ENCODE measurements around the gene CCDC152. TPM values are rescaled to one million over a fixed set of nuclear protein-coding genes. Genes with fewer than 3 reads are reported as not detected.

Gene CCDC152
- total RNA-seq, 1 donor from 2014 or later = 1.2 TPM

GRCh38 chr5:42718591-42718990 is 38.0 kb upstream of the CCDC152 start:
- H3K36me3 ChIP-seq (ENCODE audit: insufficient read depth, low read length) = no peaks in the 10 kb centered on the region
- H4K20me1 ChIP-seq (ENCODE audit: insufficient read depth, low read length) = no peaks in the 10 kb centered on the region
- no peaks in the 10 kb centered on the region for H3K9me3 Mint-ChIP-seq (ENCODE audit: unreplicated experiment)
- no peak overlapping the region for H2AFZ ChIP-seq (ENCODE audit: low read depth, low read length)
- H3K4me3 ChIP-seq (ENCODE audit: insufficient read depth, low read depth, low read length) = no peak overlapping the region
- no peak overlapping the region for H3K4me3 Mint-ChIP-seq (ENCODE audit: unreplicated experiment)
- no peaks in the 10 kb centered on the region for H3K27me3 Mint-ChIP-seq (ENCODE audit: low read depth, unreplicated experiment)
- H3K79me2 ChIP-seq (ENCODE audit: insufficient read depth, low read length) = no peaks in the 10 kb centered on the region
- H3K9me3 ChIP-seq (ENCODE audit: insufficient read depth, low read depth, low read length) = no peaks in the 10 kb centered on the region
- peak overlapping the region; percentile 35 for H3K27ac Mint-ChIP-seq (ENCODE audit: unreplicated experiment)
- peaks cover 9% of the 10 kb centered on the region for H3K27me3 ChIP-seq (ENCODE audit: insufficient read depth, low read length)
- H3K4me2 ChIP-seq (ENCODE audit: low read length) = peak overlapping the region; percentile 38
- DNase-seq (ENCODE audit: low read depth) (peak; percentile 56), FAIRE-seq (no peak)
- H3K4me1 ChIP-seq (ENCODE audit: insufficient read depth, low read length) = peaks cover 7% of the 10 kb centered on the region
- H3K27ac ChIP-seq (ENCODE audit: low read depth, low read length) = no peak overlapping the region
- peaks cover 7% of the 10 kb centered on the region for H3K4me1 Mint-ChIP-seq (ENCODE audit: low read depth, unreplicated experiment)
- H3K36me3 Mint-ChIP-seq (ENCODE audit: low read depth, unreplicated experiment) = no peaks in the 10 kb centered on the region
- H3K9ac ChIP-seq (ENCODE audit: low read length) = no peak overlapping the region
- TF ChIP-seq EZH2 (IDR thresholded peaks at IDR 0.05; ENCODE audit: insufficient read depth, low read length) (no peak), CTCF (IDR thresholded peaks at IDR 0.05; ENCODE audit: insufficient read depth, low read depth, low read length) (no peak)

GRCh38 chr5:42719034-42719433 is 37.6 kb upstream of the CCDC152 start:
- Mint-ChIP-seq H3K4me1 (ENCODE audit: low read depth, unreplicated experiment) (peaks cover 7% of the 10 kb centered on the region), H3K36me3 (ENCODE audit: low read depth, unreplicated experiment) (no peaks in the 10 kb centered on the region), H3K27me3 (ENCODE audit: low read depth, unreplicated experiment) (no peaks in the 10 kb centered on the region), H3K9me3 (ENCODE audit: unreplicated experiment) (no peaks in the 10 kb centered on the region), H3K27ac (ENCODE audit: unreplicated experiment) (no peak overlapping the region), H3K4me3 (ENCODE audit: unreplicated experiment) (no peak overlapping the region)
- Histone ChIP-seq H3K27me3 (ENCODE audit: insufficient read depth, low read length) (peaks cover 10% of the 10 kb centered on the region), H3K79me2 (ENCODE audit: insufficient read depth, low read length) (no peaks in the 10 kb centered on the region), H3K9ac (ENCODE audit: low read length) (no peak overlapping the region), H2AFZ (ENCODE audit: low read depth, low read length) (no peak overlapping the region), H3K36me3 (ENCODE audit: insufficient read depth, low read length) (no peaks in the 10 kb centered on the region), H3K9me3 (ENCODE audit: insufficient read depth, low read depth, low read length) (no peaks in the 10 kb centered on the region), H3K27ac (ENCODE audit: low read depth, low read length) (no peak overlapping the region), H3K4me1 (ENCODE audit: insufficient read depth, low read length) (peaks cover 7% of the 10 kb centered on the region), H3K4me2 (ENCODE audit: low read length) (peak overlapping the region; percentile 38), H4K20me1 (ENCODE audit: insufficient read depth, low read length) (no peaks in the 10 kb centered on the region), H3K4me3 (ENCODE audit: insufficient read depth, low read depth, low read length) (no peak overlapping the region)
- FAIRE-seq = no peak
- DNase-seq (ENCODE audit: low read depth) = peak; percentile 0
- TF ChIP-seq CTCF (IDR thresholded peaks at IDR 0.05; ENCODE audit: insufficient read depth, low read depth, low read length) (no peak), EZH2 (IDR thresholded peaks at IDR 0.05; ENCODE audit: insufficient read depth, low read length) (no peak)

GRCh38 chr5:42720251-42720650 is 36.4 kb upstream of the CCDC152 start:
- H3K4me2 ChIP-seq (ENCODE audit: low read length) = no peak overlapping the region
- peaks cover 7% of the 10 kb centered on the region for H3K4me1 ChIP-seq (ENCODE audit: insufficient read depth, low read length)
- peaks cover 10% of the 10 kb centered on the region for H3K27me3 ChIP-seq (ENCODE audit: insufficient read depth, low read length)
- peaks cover 7% of the 10 kb centered on the region for H3K4me1 Mint-ChIP-seq (ENCODE audit: low read depth, unreplicated experiment)
- no peaks in the 10 kb centered on the region for H3K79me2 ChIP-seq (ENCODE audit: insufficient read depth, low read length)
- H3K4me3 ChIP-seq (ENCODE audit: insufficient read depth, low read depth, low read length) = no peak overlapping the region
- H4K20me1 ChIP-seq (ENCODE audit: insufficient read depth, low read length) = no peaks in the 10 kb centered on the region
- no peaks in the 10 kb centered on the region for H3K27me3 Mint-ChIP-seq (ENCODE audit: low read depth, unreplicated experiment)
- H2AFZ ChIP-seq (ENCODE audit: low read depth, low read length) = no peak overlapping the region
- no peak overlapping the region for H3K27ac ChIP-seq (ENCODE audit: low read depth, low read length)
- H3K36me3 ChIP-seq (ENCODE audit: insufficient read depth, low read length) = no peaks in the 10 kb centered on the region
- TF ChIP-seq EZH2 (IDR thresholded peaks at IDR 0.05; ENCODE audit: insufficient read depth, low read length) (no peak), CTCF (IDR thresholded peaks at IDR 0.05; ENCODE audit: insufficient read depth, low read depth, low read length) (no peak)
- no peak overlapping the region for H3K4me3 Mint-ChIP-seq (ENCODE audit: unreplicated experiment)
- no peak for DNase-seq (ENCODE audit: low read depth)
- H3K9me3 ChIP-seq (ENCODE audit: insufficient read depth, low read depth, low read length) = no peaks in the 10 kb centered on the region
- no peaks in the 10 kb centered on the region for H3K9me3 Mint-ChIP-seq (ENCODE audit: unreplicated experiment)
- FAIRE-seq = no peak
- no peaks in the 10 kb centered on the region for H3K36me3 Mint-ChIP-seq (ENCODE audit: low read depth, unreplicated experiment)
- no peak overlapping the region for H3K9ac ChIP-seq (ENCODE audit: low read length)
- no peak overlapping the region for H3K27ac Mint-ChIP-seq (ENCODE audit: unreplicated experiment)

Measured in astrocyte (in vitro differentiated cells and primary cell).